VCaP (cell line): ENCODE results near the gene LINGO1.

Experiments used
- H3K27ac ChIP-seq: fragments of 450-650 bp; 2 replicates; pipeline ENCODE4 v1.5.1; 2017
- TF ChIP-seq, protein P1 (sequence below): fragments of 450-650 bp; conservative IDR thresholded peaks from 2 replicates; pipeline ENCODE4 v1.5.1; 2017; ENCODE audit warnings: mild to moderate bottlenecking, moderate library complexity

LINGO1 gene

DNA sequence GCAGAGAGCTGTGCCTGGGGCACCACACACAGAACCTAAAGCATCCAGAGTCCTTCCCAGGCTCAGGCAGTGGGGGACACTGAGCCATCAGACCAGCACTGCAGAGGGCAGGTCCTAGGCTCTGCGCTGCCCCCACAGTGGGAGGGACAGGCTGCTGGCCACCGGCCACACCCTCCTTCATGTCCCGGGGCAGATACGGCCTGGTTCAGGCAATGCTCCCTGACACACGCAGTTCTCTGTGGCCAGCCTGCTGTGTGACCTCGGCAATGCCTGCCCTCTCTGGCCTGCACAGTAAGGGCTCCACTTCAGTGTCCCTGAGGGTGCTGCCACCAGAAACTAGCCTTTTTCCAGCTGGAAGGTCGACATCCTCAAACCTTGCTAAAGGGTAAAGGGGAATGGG lies 12.4 kb downstream of the LINGO1 start:
- TF ChIP-seq, protein P1, sequence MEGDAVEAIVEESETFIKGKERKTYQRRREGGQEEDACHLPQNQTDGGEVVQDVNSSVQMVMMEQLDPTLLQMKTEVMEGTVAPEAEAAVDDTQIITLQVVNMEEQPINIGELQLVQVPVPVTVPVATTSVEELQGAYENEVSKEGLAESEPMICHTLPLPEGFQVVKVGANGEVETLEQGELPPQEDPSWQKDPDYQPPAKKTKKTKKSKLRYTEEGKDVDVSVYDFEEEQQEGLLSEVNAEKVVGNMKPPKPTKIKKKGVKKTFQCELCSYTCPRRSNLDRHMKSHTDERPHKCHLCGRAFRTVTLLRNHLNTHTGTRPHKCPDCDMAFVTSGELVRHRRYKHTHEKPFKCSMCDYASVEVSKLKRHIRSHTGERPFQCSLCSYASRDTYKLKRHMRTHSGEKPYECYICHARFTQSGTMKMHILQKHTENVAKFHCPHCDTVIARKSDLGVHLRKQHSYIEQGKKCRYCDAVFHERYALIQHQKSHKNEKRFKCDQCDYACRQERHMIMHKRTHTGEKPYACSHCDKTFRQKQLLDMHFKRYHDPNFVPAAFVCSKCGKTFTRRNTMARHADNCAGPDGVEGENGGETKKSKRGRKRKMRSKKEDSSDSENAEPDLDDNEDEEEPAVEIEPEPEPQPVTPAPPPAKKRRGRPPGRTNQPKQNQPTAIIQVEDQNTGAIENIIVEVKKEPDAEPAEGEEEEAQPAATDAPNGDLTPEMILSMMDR = no peak
- H3K27ac ChIP-seq = no peak overlapping the region

- no peak overlapping the region for H3K27ac ChIP-seq
- TF ChIP-seq, protein P1 = no peak
Observed at GRCh38 chr15:77619883-77620282, 12.8 kb downstream of the LINGO1 start.

DNA sequence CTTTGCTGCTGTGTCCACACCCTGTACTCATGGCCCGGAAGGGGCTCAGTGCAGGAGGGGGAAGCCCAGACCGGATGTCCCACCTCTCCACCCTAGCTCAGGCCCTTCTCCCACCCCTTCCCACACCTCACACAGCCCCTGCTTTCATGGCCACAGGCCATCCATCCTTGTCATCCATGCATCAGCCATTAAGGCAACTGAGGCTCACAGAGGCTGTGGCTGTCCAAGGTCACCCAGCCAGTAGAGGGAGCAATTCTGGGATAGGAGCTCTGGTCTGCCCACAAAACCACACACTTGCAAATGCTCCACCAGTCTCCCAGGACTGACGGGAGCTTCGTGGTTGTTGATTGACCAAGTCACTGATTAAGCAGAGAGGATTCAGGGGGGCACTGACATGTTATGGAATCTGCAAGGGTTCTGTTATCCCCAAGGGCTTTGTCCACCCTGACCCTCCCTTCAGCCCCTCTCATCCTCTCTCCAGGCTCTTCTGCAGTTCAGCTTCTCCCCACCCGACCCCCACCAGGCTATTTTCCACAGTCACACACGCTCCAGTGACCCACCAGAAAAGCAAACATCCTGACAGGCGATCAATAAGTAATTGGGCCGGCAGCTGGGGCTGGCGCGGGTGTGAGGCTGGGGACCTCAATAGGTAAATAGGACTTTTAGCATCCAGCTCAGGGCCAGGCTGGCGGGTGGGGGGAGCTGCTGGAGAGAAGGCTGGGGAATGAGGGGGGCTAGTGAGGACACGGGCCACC lies 15.1 kb downstream of the LINGO1 start:
- no peak overlapping the region for H3K27ac ChIP-seq
- TF ChIP-seq, protein P1 = peak; percentile 62

DNA sequence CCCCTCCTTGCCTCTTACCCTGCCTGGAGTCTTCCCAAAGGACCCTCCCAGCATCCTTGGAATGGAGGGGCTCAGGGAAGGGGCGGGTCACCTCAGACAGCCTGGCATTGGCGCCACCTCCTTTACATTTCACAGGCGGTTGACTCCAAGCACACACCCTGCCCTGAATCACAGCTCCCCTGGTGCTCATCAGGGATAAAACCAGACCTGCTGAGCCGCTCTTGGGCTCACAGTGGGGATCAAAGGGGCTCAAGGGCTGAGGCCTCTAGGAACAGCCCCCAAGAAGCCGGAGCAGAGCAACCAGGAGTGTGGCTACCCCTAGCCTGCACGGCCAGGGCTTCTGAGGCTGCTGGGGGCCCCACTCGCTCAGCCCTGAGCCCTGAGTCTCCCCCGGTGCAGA lies 16.6 kb downstream of the LINGO1 start:
- H3K27ac ChIP-seq = no peak overlapping the region
- TF ChIP-seq, protein P1 = no peak

GRCh38 chr15:77615472-77615871 lies 17.2 kb downstream of the LINGO1 start:
- TF ChIP-seq, protein P1 = no peak

GRCh38 chr15:77614251-77614806 lies 18.4 kb downstream of the LINGO1 start:
- no peak overlapping the region for H3K27ac ChIP-seq
- TF ChIP-seq, protein P1 = no peak

More at GRCh38 chr15:77615472-77615871, 17.2 kb downstream of the LINGO1 start:
- H3K27ac ChIP-seq = no peak overlapping the region

DNA sequence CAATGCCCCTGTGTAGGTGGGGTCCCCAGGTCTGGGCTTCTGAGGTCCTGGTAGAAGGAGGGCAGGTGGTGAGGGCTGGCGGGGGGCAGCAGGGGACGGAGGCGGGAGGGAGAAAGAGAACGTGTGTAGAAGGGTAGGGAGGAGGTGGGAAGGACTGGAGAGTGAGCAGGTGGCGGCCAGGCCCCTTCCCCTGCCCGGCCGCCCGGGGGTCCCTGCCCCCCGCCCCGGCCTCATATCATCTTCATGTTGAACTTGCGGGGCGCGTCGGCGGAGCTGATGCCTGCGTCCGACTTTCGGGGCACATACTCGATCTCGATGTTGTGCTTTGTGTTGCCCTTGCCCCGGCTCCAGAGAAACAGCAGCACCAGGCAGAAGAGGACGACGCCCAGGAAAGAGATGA lies 18.9 kb downstream of the LINGO1 start:
- TF ChIP-seq, protein P1 = no peak
- H3K27ac ChIP-seq = no peak overlapping the region
